IMR-90 (cell line): ENCODE data around the gene TIPARP. TPM values are rescaled to one million over a fixed set of nuclear protein-coding genes. Genes with fewer than 3 reads are reported as not detected.

Experiments used
- ATAC-seq: fragments of 200-7000 bp; cut with Tn5 transposase; 2 replicates; pipeline ENCODE4 v1.9.1; 2020; ENCODE audit warnings: low read depth, mild to moderate bottlenecking, moderate library complexity
- BruUV-seq: library from RNA; stranded (reverse); fragments of 400-500 nt; replicated peaks from 2 replicates; lab custom pipeline; 2021; lab: Mats Ljungman, UMichigan
- CTCF ChIA-PET: fragments of 300-600 bp; formaldehyde crosslinking; extraction: SDS; loops from one replicate; lab custom pipeline; 2021; ENCODE audit warnings: antibody characterized with exemption; lab: Yijun Ruan, JAX
- POLR2A ChIA-PET: fragments of 300-600 bp; sonication (Branson Sonifier 250); formaldehyde crosslinking; loops from one replicate; lab custom pipeline; 2022; ENCODE audit warnings: antibody characterized with exemption; ENCODE audit not compliant: unreplicated experiment; lab: Charles Lee
- DNase-seq: peaks from one replicate; pipeline ENCODE4 v3.0.0; 2013
- H2AFZ ChIP-seq: replicated peaks from 2 replicates; pipeline ENCODE3; 2013; ENCODE audit warnings: low read length, mild to moderate bottlenecking; ENCODE audit not compliant: poor library complexity
- H2AK5ac ChIP-seq: 2 replicates; pipeline ENCODE4 v1.6.1; 2013; ENCODE audit warnings: low read depth, low read length, inconsistent platforms
- H2AK9ac ChIP-seq: replicated peaks from 2 replicates; pipeline ENCODE3; 2013; ENCODE audit warnings: mild to moderate bottlenecking, low read depth, low read length, moderate library complexity; ENCODE audit not compliant: poor library complexity
- H2BK120ac ChIP-seq: 2 replicates; pipeline ENCODE4 v1.6.1; 2013; ENCODE audit warnings: low read depth, low read length, inconsistent platforms
- H2BK15ac ChIP-seq: 3 replicates; pipeline ENCODE4 v1.6.1; 2013; ENCODE audit warnings: low read depth, low read length, inconsistent platforms
- H2BK20ac ChIP-seq: 2 replicates; pipeline ENCODE4 v1.6.1; 2013; ENCODE audit warnings: low read depth, mild to moderate bottlenecking, inconsistent platforms, low read length, moderate library complexity
- H2BK5ac ChIP-seq: 2 replicates; pipeline ENCODE4 v1.6.1; 2013; ENCODE audit warnings: mild to moderate bottlenecking, low read depth, low read length, inconsistent platforms; ENCODE audit not compliant: poor library complexity, severe bottlenecking
- H3K14ac ChIP-seq: replicated peaks from 2 replicates; pipeline ENCODE4 v1.6.1; 2013; ENCODE audit warnings: low read depth, low read length, inconsistent platforms
- H3K18ac ChIP-seq: 2 replicates; pipeline ENCODE4 v1.6.1; 2013; ENCODE audit warnings: low read depth, low read length, control low read depth
- H3K23ac ChIP-seq: 2 replicates; pipeline ENCODE4 v1.6.1; 2013; ENCODE audit warnings: low read depth, low read length, inconsistent platforms
- H3K27ac ChIP-seq: 2 replicates; pipeline ENCODE4 v1.5.1; 2013; ENCODE audit warnings: mild to moderate bottlenecking, control low read depth, low read length; ENCODE audit not compliant: insufficient read depth
- H3K27me3 ChIP-seq: 2 replicates; pipeline ENCODE4 v1.6.1; 2013; ENCODE audit warnings: low read length; ENCODE audit not compliant: control insufficient read depth, insufficient read depth
- H3K36me3 ChIP-seq: 2 replicates; pipeline ENCODE4 v1.6.1; 2013; ENCODE audit warnings: low read length, mixed read lengths; ENCODE audit not compliant: control insufficient read depth, insufficient read depth
- H3K4ac ChIP-seq: 2 replicates; pipeline ENCODE4 v1.6.1; 2013; ENCODE audit warnings: low read depth, low read length, inconsistent platforms
- H3K4me1 ChIP-seq: 2 replicates; pipeline ENCODE4 v1.6.1; 2013; ENCODE audit warnings: low read length, mixed read lengths; ENCODE audit not compliant: control insufficient read depth, insufficient read depth
- H3K4me2 ChIP-seq: 2 replicates; pipeline ENCODE4 v1.6.1; 2013; ENCODE audit warnings: low read depth, mild to moderate bottlenecking, control low read depth, low read length, moderate library complexity
- H3K4me3 ChIP-seq: 2 replicates; pipeline ENCODE4 v1.5.1; 2013; ENCODE audit warnings: low read depth, mild to moderate bottlenecking, control low read depth, low read length, moderate library complexity; ENCODE audit not compliant: insufficient read depth
- H3K56ac ChIP-seq: 2 replicates; pipeline ENCODE4 v1.6.1; 2013; ENCODE audit warnings: low read length, inconsistent platforms; ENCODE audit not compliant: insufficient read depth; ENCODE audit errors: extremely low read depth
- H3K79me1 ChIP-seq, 2 experiments: 2 replicates each; pipeline ENCODE4 v1.6.1; 2013; ENCODE audit warnings: low read length in 2 of 2, inconsistent platforms in 1 of 2, low read depth in 1 of 2
- H3K9ac ChIP-seq: 2 replicates; pipeline ENCODE4 v1.6.1; 2013; ENCODE audit warnings: low read depth, low read length, control low read depth
- H3K9me1 ChIP-seq: 2 replicates; pipeline ENCODE4 v1.6.1; 2013; ENCODE audit warnings: low read length, inconsistent platforms; ENCODE audit not compliant: insufficient read depth
- H3K9me3 ChIP-seq: 2 replicates; pipeline ENCODE4 v1.6.1; 2013; ENCODE audit warnings: low read length; ENCODE audit not compliant: control insufficient read depth, insufficient read depth
- H4K20me1 ChIP-seq: 2 replicates; pipeline ENCODE4 v1.6.1; 2013; ENCODE audit warnings: low read length, inconsistent platforms; ENCODE audit not compliant: insufficient read depth
- H4K5ac ChIP-seq: 2 replicates; pipeline ENCODE4 v1.6.1; 2013; ENCODE audit warnings: mild to moderate bottlenecking, low read depth, low read length, control low read depth
- H4K8ac ChIP-seq, 2 experiments: 2 replicates each; pipeline ENCODE4 v1.6.1; 2013; ENCODE audit warnings: low read depth in 2 of 2, low read length in 2 of 2, control low read depth in 1 of 2, inconsistent platforms in 1 of 2
- H4K91ac ChIP-seq: 2 replicates; pipeline ENCODE4 v1.6.1; 2013; ENCODE audit warnings: low read depth, low read length, inconsistent platforms; ENCODE audit not compliant: insufficient read depth
- CEBPB ChIP-seq: IDR thresholded peaks from 2 replicates; pipeline ENCODE4 v1.6.1; 2012; ENCODE audit warnings: low read depth, low read length, improper control_type of control experiment
- CHD1 ChIP-seq: IDR thresholded peaks from 2 replicates; pipeline ENCODE4 v1.6.1; 2012; ENCODE audit warnings: low read depth, low read length, improper control_type of control experiment
- FOS ChIP-seq: fragments of 150-350 bp; IDR thresholded peaks from 2 replicates; pipeline ENCODE4 v1.6.1; 2016; ENCODE audit warnings: low read depth, low read length
- MAZ ChIP-seq: IDR thresholded peaks from 2 replicates; pipeline ENCODE4 v1.6.1; 2012; ENCODE audit warnings: low read depth, mild to moderate bottlenecking, low read length, improper control_type of control experiment, moderate library complexity, borderline replicate concordance
- NFE2L2 ChIP-seq: fragments of 150-350 bp; IDR thresholded peaks from 2 replicates; pipeline ENCODE4 v1.6.1; 2016; ENCODE audit warnings: low read depth, mild to moderate bottlenecking, low read length
- POLR2A ChIP-seq: IDR thresholded peaks from 2 replicates; pipeline ENCODE4 v1.6.1; 2012; ENCODE audit warnings: mild to moderate bottlenecking, low read depth, low read length
- RCOR1 ChIP-seq: IDR thresholded peaks from 2 replicates; pipeline ENCODE4 v1.6.1; 2012; ENCODE audit warnings: mild to moderate bottlenecking, low read length, improper control_type of control experiment; ENCODE audit not compliant: insufficient replicate concordance
- RFX5 ChIP-seq: IDR thresholded peaks from 2 replicates; pipeline ENCODE4 v1.8.0; 2012; ENCODE audit warnings: low read depth, mild to moderate bottlenecking, low read length, moderate library complexity
- SMC3 ChIP-seq: fragments of 150-350 bp; IDR thresholded peaks from 2 replicates; pipeline ENCODE4 v1.6.1; 2016; ENCODE audit warnings: low read depth, mild to moderate bottlenecking, antibody characterized with exemption, low read length, moderate library complexity
- WGBS, 2 experiments: methylation state at CpG; one replicate each; pipeline versions ENCODE4 v1.1.5 to v1.1.7; 2013; ENCODE audit warnings: missing lambda C conversion rate in 2 of 2; ENCODE audit not compliant: insufficient read length in 1 of 2; ENCODE audit errors: extremely low coverage in 2 of 2; 5-methylcytosine and 5-hydroxymethylcytosine counted together
- dilution Hi-C: fragments of 300-500 bp; cut with HindIII; formaldehyde crosslinking; loops from one replicate; pipeline ENCODE4 v1.14.3; 2018; ENCODE audit warnings: low sequenced_read_pairs; ENCODE audit not compliant: unreplicated experiment
- in situ Hi-C: fragments of 300-500 bp; cut with MboI; formaldehyde crosslinking; loops from 3 replicates; pipeline ENCODE4 v1.14.3; 2019; ENCODE audit warnings: low sequenced_read_pairs, inconsistent platforms, mixed read lengths
- intact Hi-C: fragments of 100-400 bp; cut with micrococcal nuclease; formaldehyde crosslinking; loops from 2 replicates; pipeline ENCODE4 v1.10.0; 2022
- polyA plus RNA-seq, 3 experiments: library from polyadenylated mRNA; depleted of rRNA; stranded (reverse); fragments of >200 nt; gene quantifications; 2 replicates each; pipeline ENCODE4 v1.2.3, GENCODE V29; 2012; ENCODE audit warnings: low replicate concordance in 1 of 3
- total RNA-seq: library from RNA; depleted of rRNA; stranded (reverse); fragments of >200 nt; gene quantifications from 2 replicates; pipeline ENCODE4 v1.2.3, GENCODE V29; 2012
- TF ChIP-seq, protein P1 (sequence below): fragments of 150-350 bp; IDR thresholded peaks from 2 replicates; pipeline ENCODE4 v1.6.1; 2017; ENCODE audit warnings: mild to moderate bottlenecking, antibody characterized with exemption, low read length, low read depth
- TF ChIP-seq, protein P2 (sequence below): conservative IDR thresholded peaks from 2 replicates; pipeline ENCODE4 v1.5.1; 2012; ENCODE audit warnings: mild to moderate bottlenecking, low read depth, low read length, improper control_type of control experiment
- TF ChIP-seq, protein P3 (sequence below): fragments of 150-350 bp; IDR thresholded peaks from 2 replicates; pipeline ENCODE4 v1.6.1; 2016; ENCODE audit warnings: low read depth, mild to moderate bottlenecking, low read length, moderate library complexity, borderline replicate concordance

Gene TIPARP
- total and polyA plus RNA-seq, 2 of the 4 experiments (the other 2 are of a cell fraction): 12.6 to 70.8 TPM

DNA sequence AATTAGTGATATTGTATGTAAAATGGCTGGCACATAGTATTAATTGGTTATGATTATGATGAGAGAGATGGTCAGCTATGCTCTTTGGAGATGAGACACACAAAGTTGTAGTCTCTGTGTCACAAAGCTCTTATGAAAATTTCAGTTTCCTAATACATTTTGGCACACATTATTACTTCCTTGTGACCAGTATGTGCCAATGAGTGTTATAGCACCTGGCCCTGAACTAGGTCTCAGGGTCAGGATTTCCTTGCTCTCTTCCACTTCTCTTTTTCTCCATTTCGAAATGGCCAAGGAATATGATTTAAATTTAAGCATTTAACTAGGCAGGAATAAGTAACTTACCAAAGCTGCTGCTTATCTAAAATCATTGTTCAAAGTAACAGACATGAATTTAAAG is 28.0 kb downstream of the TIPARP start:
- peaks cover 33% of the 10 kb centered on the region for H3K36me3 ChIP-seq
- no TSS peak for BruUV-seq

More for the DNA sequence above, 28.0 kb downstream of the TIPARP start:
- no peak overlapping the region for H2AFZ ChIP-seq
- dilution Hi-C loops (no loop called here), in situ Hi-C loops (no loop called here), intact Hi-C loops (loop anchor here (5.0 kb wide), 1 partner anchor 820 kb away; no protein-coding TSS in a partner anchor)
- ChIA-PET POLR2A (interaction anchor here (0.6 kb wide), 1 partner anchor 458 kb away, joined by 3 read pairs; no protein-coding TSS in a partner anchor), CTCF (interaction anchor here (0.7 to 1.9 kb wide), 3 partner anchors 28 to 435 kb away, joined by 3 to 6 read pairs (median 4); partner anchors contain the start of gene TIPARP)
- H4K20me1 ChIP-seq: peaks cover 5% of the 10 kb centered on the region; the same call in 1 of the 2 replicates
- TF ChIP-seq, protein P1, sequence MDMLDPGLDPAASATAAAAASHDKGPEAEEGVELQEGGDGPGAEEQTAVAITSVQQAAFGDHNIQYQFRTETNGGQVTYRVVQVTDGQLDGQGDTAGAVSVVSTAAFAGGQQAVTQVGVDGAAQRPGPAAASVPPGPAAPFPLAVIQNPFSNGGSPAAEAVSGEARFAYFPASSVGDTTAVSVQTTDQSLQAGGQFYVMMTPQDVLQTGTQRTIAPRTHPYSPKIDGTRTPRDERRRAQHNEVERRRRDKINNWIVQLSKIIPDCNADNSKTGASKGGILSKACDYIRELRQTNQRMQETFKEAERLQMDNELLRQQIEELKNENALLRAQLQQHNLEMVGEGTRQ: no peak
- TF ChIP-seq CEBPB: no peak
- TF ChIP-seq, protein P2, sequence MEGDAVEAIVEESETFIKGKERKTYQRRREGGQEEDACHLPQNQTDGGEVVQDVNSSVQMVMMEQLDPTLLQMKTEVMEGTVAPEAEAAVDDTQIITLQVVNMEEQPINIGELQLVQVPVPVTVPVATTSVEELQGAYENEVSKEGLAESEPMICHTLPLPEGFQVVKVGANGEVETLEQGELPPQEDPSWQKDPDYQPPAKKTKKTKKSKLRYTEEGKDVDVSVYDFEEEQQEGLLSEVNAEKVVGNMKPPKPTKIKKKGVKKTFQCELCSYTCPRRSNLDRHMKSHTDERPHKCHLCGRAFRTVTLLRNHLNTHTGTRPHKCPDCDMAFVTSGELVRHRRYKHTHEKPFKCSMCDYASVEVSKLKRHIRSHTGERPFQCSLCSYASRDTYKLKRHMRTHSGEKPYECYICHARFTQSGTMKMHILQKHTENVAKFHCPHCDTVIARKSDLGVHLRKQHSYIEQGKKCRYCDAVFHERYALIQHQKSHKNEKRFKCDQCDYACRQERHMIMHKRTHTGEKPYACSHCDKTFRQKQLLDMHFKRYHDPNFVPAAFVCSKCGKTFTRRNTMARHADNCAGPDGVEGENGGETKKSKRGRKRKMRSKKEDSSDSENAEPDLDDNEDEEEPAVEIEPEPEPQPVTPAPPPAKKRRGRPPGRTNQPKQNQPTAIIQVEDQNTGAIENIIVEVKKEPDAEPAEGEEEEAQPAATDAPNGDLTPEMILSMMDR: no peak
- TF ChIP-seq MAZ: no peak
- TF ChIP-seq, protein P3, sequence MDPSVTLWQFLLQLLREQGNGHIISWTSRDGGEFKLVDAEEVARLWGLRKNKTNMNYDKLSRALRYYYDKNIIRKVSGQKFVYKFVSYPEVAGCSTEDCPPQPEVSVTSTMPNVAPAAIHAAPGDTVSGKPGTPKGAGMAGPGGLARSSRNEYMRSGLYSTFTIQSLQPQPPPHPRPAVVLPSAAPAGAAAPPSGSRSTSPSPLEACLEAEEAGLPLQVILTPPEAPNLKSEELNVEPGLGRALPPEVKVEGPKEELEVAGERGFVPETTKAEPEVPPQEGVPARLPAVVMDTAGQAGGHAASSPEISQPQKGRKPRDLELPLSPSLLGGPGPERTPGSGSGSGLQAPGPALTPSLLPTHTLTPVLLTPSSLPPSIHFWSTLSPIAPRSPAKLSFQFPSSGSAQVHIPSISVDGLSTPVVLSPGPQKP: no peak
- TF ChIP-seq FOS: no peak
- no peak for TF ChIP-seq RCOR1
- no peak for TF ChIP-seq CHD1
- TF ChIP-seq NFE2L2: no peak
- TF ChIP-seq POLR2A: no peak
- TF ChIP-seq RFX5: no peak
- TF ChIP-seq SMC3: no peak
- H2BK15ac ChIP-seq: no peak overlapping the region
- no CpG with 5 or more reads among the region's 1 CpG for WGBS, 2 experiments
- no peak overlapping the region for H3K4me3 ChIP-seq
- no peak overlapping the region for H3K9ac ChIP-seq
- no peaks in the 10 kb centered on the region; the same call in 1 of the 2 replicates for H3K9me1 ChIP-seq
- no peak overlapping the region for H2BK20ac ChIP-seq
- H3K56ac ChIP-seq: no peak overlapping the region
- H3K4me2 ChIP-seq: no peak overlapping the region
- ATAC-seq: no peak
- H2AK9ac ChIP-seq: no peak overlapping the region
- H3K14ac ChIP-seq: no peak overlapping the region
- H2AK5ac ChIP-seq: no peak overlapping the region
- H2BK5ac ChIP-seq: no peak overlapping the region
- H3K23ac ChIP-seq: no peak overlapping the region
- peaks cover 33 to 72% of the 10 kb centered on the region in 2 experiments for H3K79me1 ChIP-seq
- H4K91ac ChIP-seq: no peak overlapping the region
- no peak overlapping the region for H2BK120ac ChIP-seq
- H4K8ac ChIP-seq: no peak overlapping the region
- no peak overlapping the region for H3K27ac ChIP-seq
- H4K5ac ChIP-seq: no peak overlapping the region
- H3K4me1 ChIP-seq: peaks cover 6% of the 10 kb centered on the region
- no peaks in the 10 kb centered on the region for H3K9me3 ChIP-seq
- H3K18ac ChIP-seq: no peak overlapping the region
- DNase-seq: no peak
- no peaks in the 10 kb centered on the region for H3K27me3 ChIP-seq
- H3K4ac ChIP-seq: no peak overlapping the region
